GM12878 (cell line): ENCODE results near the gene PRPF40B. TPM values are rescaled to one million over a fixed set of nuclear protein-coding genes. Genes with fewer than 3 reads are reported as not detected.

ENCODE experiments used
- ATAC-seq: fragments of 200-7000 bp; cut with Tn5 transposase; 3 replicates; pipeline ENCODE4 v1.9.1; 2020; ENCODE audit warnings: mild to moderate bottlenecking, moderate library complexity
- BruUV-seq: library from RNA; stranded (reverse); fragments of 400-500 nt; replicated peaks from 2 replicates; lab custom pipeline; 2021; lab: Mats Ljungman, UMichigan
- CTCF ChIA-PET: fragments of 300-600 bp; sonication (Branson Sonifier 250); formaldehyde crosslinking; extraction: SDS; loops from one replicate; lab custom pipeline; 2021; ENCODE audit warnings: inconsistent platforms; lab: Yijun Ruan, JAX
- POLR2A ChIA-PET: fragments of 350-600 bp; formaldehyde crosslinking; extraction: SDS; loops from one replicate; lab custom pipeline; 2021; ENCODE audit warnings: inconsistent platforms; lab: Charles Lee
- RAD21 ChIA-PET: fragments of 300-600 bp; sonication (Branson Sonifier 250); formaldehyde crosslinking; loops from one replicate; lab custom pipeline; 2023; ENCODE audit warnings: antibody characterized with exemption; ENCODE audit not compliant: unreplicated experiment; lab: Charles Lee
- SMC1A ChIA-PET: fragments of 300-600 bp; sonication (Branson Sonifier 250); formaldehyde crosslinking; loops from one replicate; lab custom pipeline; 2023; ENCODE audit not compliant: unreplicated experiment, uncharacterized antibody; lab: Charles Lee
- DNase-seq: peaks from one replicate; pipeline ENCODE4 v3.0.0-alpha.2; 2011; ENCODE audit warnings: low read depth, low spot score
- FAIRE-seq: peaks from 3 replicates; lab custom pipeline; 2011; peaks lifted over from hg19 to GRCh38; lab: Jason Lieb, UNC
- H2AFZ ChIP-seq: 2 replicates; pipeline ENCODE4 v1.6.0; 2011; ENCODE audit warnings: low read depth, low read length, control low read depth; ENCODE audit not compliant: control insufficient read depth
- H3K27ac ChIP-seq: 2 replicates; pipeline ENCODE4 v1.5.1; 2011; ENCODE audit warnings: control low read depth; ENCODE audit not compliant: control insufficient read depth, insufficient read depth
- H3K27me3 ChIP-seq, 2 experiments: replicated peaks in 1 of 2; 2 replicates each; pipeline versions ENCODE4 v1.6.0 to v1.6.1; 2011; ENCODE audit warnings: low read length in 1 of 2; ENCODE audit not compliant: control insufficient read depth in 2 of 2, insufficient read depth in 2 of 2
- H3K36me3 ChIP-seq, 2 experiments: 2 replicates each; pipeline ENCODE4 v1.5.1; 2011; ENCODE audit warnings: low read length in 1 of 2; ENCODE audit not compliant: control insufficient read depth in 2 of 2, insufficient read depth in 2 of 2
- H3K4me1 ChIP-seq: 2 replicates; pipeline ENCODE4 v1.6.1; 2011; ENCODE audit warnings: mild to moderate bottlenecking, low read length, moderate library complexity, mixed read lengths; ENCODE audit not compliant: control insufficient read depth, insufficient read depth
- H3K4me2 ChIP-seq: 2 replicates; pipeline ENCODE4 v1.6.0; 2011; ENCODE audit warnings: control low read depth; ENCODE audit not compliant: control insufficient read depth, insufficient read depth
- H3K4me3 ChIP-seq: fragments of 200-600 bp; sonication (generic); 2 replicates; pipeline ENCODE4 v1.5.1; 2016
- H3K79me2 ChIP-seq: 2 replicates; pipeline ENCODE4 v1.6.0; 2011; ENCODE audit warnings: low read length; ENCODE audit not compliant: control insufficient read depth, insufficient read depth
- H3K9ac ChIP-seq: 2 replicates; pipeline ENCODE4 v1.8.0; 2011; ENCODE audit warnings: low read length, control low read depth, mixed read lengths; ENCODE audit not compliant: control insufficient read depth, insufficient read depth
- H3K9me3 ChIP-seq: replicated peaks from 3 replicates; pipeline ENCODE4 v1.5.1; 2011; ENCODE audit warnings: mild to moderate bottlenecking, low read length; ENCODE audit not compliant: control insufficient read depth, insufficient read depth
- H4K20me1 ChIP-seq: 2 replicates; pipeline ENCODE4 v1.6.0; 2011; ENCODE audit not compliant: control insufficient read depth, insufficient read depth
- BCL11A ChIP-seq: IDR thresholded peaks from 2 replicates; pipeline ENCODE4 v1.6.1; 2011; ENCODE audit warnings: low read depth, low read length
- CBX3 ChIP-seq: fragments of 200-600 bp; sonication (generic); IDR thresholded peaks from 2 replicates; pipeline ENCODE4 v1.6.1; 2016; ENCODE audit warnings: low read depth, borderline replicate concordance
- CHD2 ChIP-seq: IDR thresholded peaks from 2 replicates; pipeline ENCODE4 v1.6.1; 2011; ENCODE audit warnings: low read depth, low read length, improper control_type of control experiment, borderline replicate concordance
- CHD4 ChIP-seq: fragments of 200-600 bp; sonication (generic); IDR thresholded peaks from 2 replicates; pipeline ENCODE4 v1.6.1; 2016; ENCODE audit warnings: mild to moderate bottlenecking
- CREB1 ChIP-seq: IDR thresholded peaks from 2 replicates; pipeline ENCODE4 v1.6.1; 2012; ENCODE audit warnings: low read depth, mild to moderate bottlenecking, inconsistent platforms
- EED ChIP-seq: sonication (generic); IDR thresholded peaks from 2 replicates; pipeline ENCODE4 v1.6.1; 2016; ENCODE audit warnings: antibody characterized with exemption, low read depth
- GATAD2B ChIP-seq: fragments of 450-650 bp; conservative IDR thresholded peaks from 2 replicates; pipeline ENCODE4 v1.6.1; 2017; ENCODE audit warnings: low read depth, mild to moderate bottlenecking, moderate library complexity
- MEF2B ChIP-seq: fragments of 450-650 bp; IDR thresholded peaks from 2 replicates; pipeline ENCODE4 v1.6.1; 2018; ENCODE audit warnings: mild to moderate bottlenecking, moderate library complexity; ENCODE audit not compliant: partially characterized antibody, poor library complexity, severe bottlenecking
- MTA2 ChIP-seq: fragments of 450-650 bp; IDR thresholded peaks from 2 replicates; pipeline ENCODE4 v1.6.1; 2016; ENCODE audit warnings: low read depth, mild to moderate bottlenecking, moderate library complexity
- PAX5 ChIP-seq: IDR thresholded peaks from 2 replicates; pipeline ENCODE4 v1.6.1; 2011; ENCODE audit warnings: low read depth, low read length, borderline replicate concordance
- PAX8 ChIP-seq: fragments of 450-650 bp; IDR thresholded peaks from 2 replicates; pipeline ENCODE4 v1.6.1; 2017; ENCODE audit warnings: mild to moderate bottlenecking, moderate library complexity
- POLR2AphosphoS5 ChIP-seq: IDR thresholded peaks from 2 replicates; pipeline ENCODE4 v1.6.1; 2011; ENCODE audit warnings: mild to moderate bottlenecking, low read length, inconsistent platforms
- SIN3A ChIP-seq: IDR thresholded peaks from 2 replicates; pipeline ENCODE4 v1.6.1; 2012; ENCODE audit warnings: low read depth, low read length, improper control_type of control experiment
- SMC3 ChIP-seq: IDR thresholded peaks from 2 replicates; pipeline ENCODE4 v1.6.1; 2011; ENCODE audit warnings: low read length, improper control_type of control experiment, borderline replicate concordance
- WGBS: methylation state at CpG from one replicate; pipeline ENCODE4 v1.1.6; 2016; ENCODE audit warnings: low lambda C conversion rate; ENCODE audit not compliant: insufficient replicate concordance, insufficient coverage; ENCODE audit errors: missing lambda C conversion rate; 5-methylcytosine and 5-hydroxymethylcytosine counted together
- in situ Hi-C: fragments of 300-500 bp; cut with MboI; formaldehyde crosslinking; loops from 9 replicates; pipeline ENCODE4 v1.14.3; 2018; ENCODE audit warnings: mixed read lengths
- intact Hi-C: fragments of 100-400 bp; cut with micrococcal nuclease; formaldehyde crosslinking; loops from one replicate; pipeline ENCODE4 v1.14.2; 2022; ENCODE audit not compliant: unreplicated experiment
- polyA plus RNA-seq, 11 experiments: library from polyadenylated mRNA; depleted of rRNA in 4 of 11; unstranded in 6 of 11; stranded (reverse) in 5 of 11; fragments of >200 nt; fragmentation: Nextera tagmentation in 4 of 11; fragmentation: Illumina TruSeq in 1 of 11; extraction: Ambion mirVana in 4 of 11; extraction: Trizol in 1 of 11; gene quantifications; 1 replicate in 1 of 11; 2 replicates in 10 of 11; pipeline versions ENCODE4 v1.2.1 to v1.2.3, GENCODE V29; 2011 to 2016; ENCODE audit warnings: inconsistent platforms in 2 of 11, missing spikeins in 2 of 11, low read depth in 1 of 11
- total RNA-seq, 4 experiments: library from RNA; depleted of rRNA in 3 of 4; stranded (reverse); fragments of >200 nt in 3 of 4; fragmentation: Illumina TruSeq in 1 of 4; extraction: Trizol in 1 of 4; gene quantifications; 2 replicates each; pipeline versions ENCODE4 v1.2.1 to v1.2.3, GENCODE V29; 2013 to 2021
- TF ChIP-seq, protein P1 (sequence below): fragments of 150-350 bp; IDR thresholded peaks from 2 replicates; pipeline ENCODE4 v1.6.1; 2014; ENCODE audit warnings: mild to moderate bottlenecking, low read depth, low read length
- TF ChIP-seq, protein P2 (sequence below): fragments of 150-350 bp; IDR thresholded peaks from 2 replicates; pipeline ENCODE4 v1.6.1; 2016; ENCODE audit warnings: low read depth, low read length
- TF ChIP-seq, protein P3 (sequence below): IDR thresholded peaks from 2 replicates; pipeline ENCODE4 v1.6.1; 2011; ENCODE audit warnings: low read depth, mild to moderate bottlenecking, low read length, moderate library complexity, borderline replicate concordance; ENCODE audit errors: extremely low read depth
- TF ChIP-seq, protein P4 (sequence below): fragments of 450-650 bp; IDR thresholded peaks from 2 replicates; pipeline ENCODE4 v1.6.1; 2017; ENCODE audit warnings: borderline replicate concordance

The PRPF40B gene
- total and polyA plus RNA-seq, 10 of the 15 experiments (the other 5 are each of a cell fraction or from before 2014, with no cell fraction given): 0.31 to 17.9 (median 7.3) TPM

DNA sequence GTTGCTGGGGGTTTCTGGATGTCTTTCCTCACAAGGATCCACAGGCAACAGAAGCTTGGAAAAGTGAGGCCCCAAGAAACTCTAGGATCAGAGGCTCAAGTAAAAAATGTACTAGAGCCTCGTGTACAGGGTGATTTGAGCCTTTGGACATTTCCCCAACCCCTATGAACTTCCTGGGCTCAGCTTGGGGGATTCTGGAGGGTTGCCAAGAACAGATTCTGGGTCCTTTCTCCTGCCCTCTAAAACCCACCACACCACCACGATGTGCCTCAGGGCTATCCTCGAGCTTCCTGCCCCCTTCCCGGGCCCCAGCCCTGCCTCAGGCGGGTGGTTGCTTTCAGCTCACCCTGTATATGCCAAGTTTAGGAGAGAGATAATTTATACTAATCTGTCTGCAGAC lies 18.5 kb upstream of the PRPF40B start:
- POLR2A ChIA-PET: interaction anchor here (0.9 kb wide), 1 partner anchor 8 kb away, joined by 3 read pairs; no protein-coding TSS in a partner anchor
- no peaks in the 10 kb centered on the region for H3K9me3 ChIP-seq
- H3K4me3 ChIP-seq: no peak overlapping the region
- FAIRE-seq (no peak), DNase-seq (no peak), ATAC-seq (no peak)
- H3K36me3 ChIP-seq: no peaks in the 10 kb centered on the region
- RAD21 ChIA-PET: no interaction called here
- in situ Hi-C loops: no loop called here
- H3K27me3 ChIP-seq: no peaks in the 10 kb centered on the region
- H3K4me1 ChIP-seq: no peaks in the 10 kb centered on the region
- H2AFZ ChIP-seq: no peak overlapping the region
- H3K79me2 ChIP-seq: no peaks in the 10 kb centered on the region
- H4K20me1 ChIP-seq: no peaks in the 10 kb centered on the region
- SMC1A ChIA-PET: no interaction called here
- H3K9ac ChIP-seq: no peak overlapping the region
- TF ChIP-seq SIN3A: no peak
- TF ChIP-seq MEF2B: no peak
- TF ChIP-seq SMC3: no peak
- no peak for TF ChIP-seq CBX3
- TF ChIP-seq EED: no peak
- TF ChIP-seq, protein P1, sequence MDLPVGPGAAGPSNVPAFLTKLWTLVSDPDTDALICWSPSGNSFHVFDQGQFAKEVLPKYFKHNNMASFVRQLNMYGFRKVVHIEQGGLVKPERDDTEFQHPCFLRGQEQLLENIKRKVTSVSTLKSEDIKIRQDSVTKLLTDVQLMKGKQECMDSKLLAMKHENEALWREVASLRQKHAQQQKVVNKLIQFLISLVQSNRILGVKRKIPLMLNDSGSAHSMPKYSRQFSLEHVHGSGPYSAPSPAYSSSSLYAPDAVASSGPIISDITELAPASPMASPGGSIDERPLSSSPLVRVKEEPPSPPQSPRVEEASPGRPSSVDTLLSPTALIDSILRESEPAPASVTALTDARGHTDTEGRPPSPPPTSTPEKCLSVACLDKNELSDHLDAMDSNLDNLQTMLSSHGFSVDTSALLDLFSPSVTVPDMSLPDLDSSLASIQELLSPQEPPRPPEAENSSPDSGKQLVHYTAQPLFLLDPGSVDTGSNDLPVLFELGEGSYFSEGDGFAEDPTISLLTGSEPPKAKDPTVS: no peak
- TF ChIP-seq, protein P2, sequence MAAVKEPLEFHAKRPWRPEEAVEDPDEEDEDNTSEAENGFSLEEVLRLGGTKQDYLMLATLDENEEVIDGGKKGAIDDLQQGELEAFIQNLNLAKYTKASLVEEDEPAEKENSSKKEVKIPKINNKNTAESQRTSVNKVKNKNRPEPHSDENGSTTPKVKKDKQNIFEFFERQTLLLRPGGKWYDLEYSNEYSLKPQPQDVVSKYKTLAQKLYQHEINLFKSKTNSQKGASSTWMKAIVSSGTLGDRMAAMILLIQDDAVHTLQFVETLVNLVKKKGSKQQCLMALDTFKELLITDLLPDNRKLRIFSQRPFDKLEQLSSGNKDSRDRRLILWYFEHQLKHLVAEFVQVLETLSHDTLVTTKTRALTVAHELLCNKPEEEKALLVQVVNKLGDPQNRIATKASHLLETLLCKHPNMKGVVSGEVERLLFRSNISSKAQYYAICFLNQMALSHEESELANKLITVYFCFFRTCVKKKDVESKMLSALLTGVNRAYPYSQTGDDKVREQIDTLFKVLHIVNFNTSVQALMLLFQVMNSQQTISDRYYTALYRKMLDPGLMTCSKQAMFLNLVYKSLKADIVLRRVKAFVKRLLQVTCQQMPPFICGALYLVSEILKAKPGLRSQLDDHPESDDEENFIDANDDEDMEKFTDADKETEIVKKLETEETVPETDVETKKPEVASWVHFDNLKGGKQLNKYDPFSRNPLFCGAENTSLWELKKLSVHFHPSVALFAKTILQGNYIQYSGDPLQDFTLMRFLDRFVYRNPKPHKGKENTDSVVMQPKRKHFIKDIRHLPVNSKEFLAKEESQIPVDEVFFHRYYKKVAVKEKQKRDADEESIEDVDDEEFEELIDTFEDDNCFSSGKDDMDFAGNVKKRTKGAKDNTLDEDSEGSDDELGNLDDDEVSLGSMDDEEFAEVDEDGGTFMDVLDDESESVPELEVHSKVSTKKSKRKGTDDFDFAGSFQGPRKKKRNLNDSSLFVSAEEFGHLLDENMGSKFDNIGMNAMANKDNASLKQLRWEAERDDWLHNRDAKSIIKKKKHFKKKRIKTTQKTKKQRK: no peak
- no peak for TF ChIP-seq CREB1
- TF ChIP-seq CHD2: no peak
- no peak for TF ChIP-seq POLR2AphosphoS5
- TF ChIP-seq CHD4: no peak
- TF ChIP-seq, protein P3, sequence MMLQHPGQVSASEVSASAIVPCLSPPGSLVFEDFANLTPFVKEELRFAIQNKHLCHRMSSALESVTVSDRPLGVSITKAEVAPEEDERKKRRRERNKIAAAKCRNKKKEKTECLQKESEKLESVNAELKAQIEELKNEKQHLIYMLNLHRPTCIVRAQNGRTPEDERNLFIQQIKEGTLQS: no peak
- TF ChIP-seq, protein P4, sequence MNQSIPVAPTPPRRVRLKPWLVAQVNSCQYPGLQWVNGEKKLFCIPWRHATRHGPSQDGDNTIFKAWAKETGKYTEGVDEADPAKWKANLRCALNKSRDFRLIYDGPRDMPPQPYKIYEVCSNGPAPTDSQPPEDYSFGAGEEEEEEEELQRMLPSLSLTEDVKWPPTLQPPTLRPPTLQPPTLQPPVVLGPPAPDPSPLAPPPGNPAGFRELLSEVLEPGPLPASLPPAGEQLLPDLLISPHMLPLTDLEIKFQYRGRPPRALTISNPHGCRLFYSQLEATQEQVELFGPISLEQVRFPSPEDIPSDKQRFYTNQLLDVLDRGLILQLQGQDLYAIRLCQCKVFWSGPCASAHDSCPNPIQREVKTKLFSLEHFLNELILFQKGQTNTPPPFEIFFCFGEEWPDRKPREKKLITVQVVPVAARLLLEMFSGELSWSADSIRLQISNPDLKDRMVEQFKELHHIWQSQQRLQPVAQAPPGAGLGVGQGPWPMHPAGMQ: no peak
- no peak for TF ChIP-seq MTA2
- TF ChIP-seq BCL11A: no peak
- no peak for TF ChIP-seq GATAD2B
- no peak for TF ChIP-seq PAX8
- no peak for TF ChIP-seq PAX5
- WGBS: 71% methylated on average over 5 of the region's 5 CpGs
- no peak overlapping the region for H3K27ac ChIP-seq
- CTCF ChIA-PET: interaction anchor here (1.0 to 1.9 kb wide), 3 partner anchors 101 to 258 kb away, joined by 3 to 6 read pairs (median 3); no protein-coding TSS in a partner anchor
- BruUV-seq: no TSS peak
- H3K4me2 ChIP-seq: no peak overlapping the region
- intact Hi-C loops: no loop called here
